Suprapubic skin (tissue), 3 donors: Measurements from ENCODE around the gene SUGCT.

Source experiments
- CTCF ChIP-seq, 2 donors: fragments of 200-600 bp in 1 of 2; fragments of 450-650 bp in 1 of 2; sonication (generic) in 1 of 2; IDR thresholded peaks; one replicate each; pipeline ENCODE4 v1.5.1; 2016 to 2019; ENCODE audit warnings: antibody characterized with exemption in 2 of 2, mild to moderate bottlenecking in 1 of 2, moderate library complexity in 1 of 2
- EP300 ChIP-seq: sonication (generic); formaldehyde crosslinking; IDR thresholded peaks from one replicate; pipeline ENCODE4 v1.6.1; 2017; ENCODE audit warnings: antibody characterized with exemption
- POLR2A ChIP-seq, 2 donors: fragments of 450-650 bp; IDR thresholded peaks; one replicate each; pipeline ENCODE4 v1.6.1; 2017; ENCODE audit warnings: antibody characterized with exemption in 2 of 2, mild to moderate bottlenecking in 2 of 2, moderate library complexity in 2 of 2

- TF ChIP-seq POLR2A (IDR thresholded peaks at IDR 0.05), result no peak
- no peak for TF ChIP-seq CTCF (IDR thresholded peaks at IDR 0.05)
- TF ChIP-seq EP300, result no peak
Observed at GRCh38 chr7:40507166-40507565, 372.4 kb downstream of the SUGCT start.
